GM23248 (cell line): Measurements from ENCODE around the gene DBF4B.

Experiments
- EZH2 ChIP-seq: fragments of 200-600 bp; sonication (generic); IDR thresholded peaks from 2 replicates; pipeline ENCODE4 v1.6.1; 2018; ENCODE audit warnings: antibody characterized with exemption, mild to moderate bottlenecking; ENCODE audit not compliant: insufficient read depth, poor library complexity, severe bottlenecking
- EZH2phosphoT487 ChIP-seq: fragments of 200-600 bp; sonication (generic); IDR thresholded peaks from 2 replicates; pipeline ENCODE4 v1.6.1; 2018; ENCODE audit warnings: antibody characterized with exemption, moderate library complexity, mild to moderate bottlenecking, low read depth; ENCODE audit not compliant: insufficient read depth

DNA sequence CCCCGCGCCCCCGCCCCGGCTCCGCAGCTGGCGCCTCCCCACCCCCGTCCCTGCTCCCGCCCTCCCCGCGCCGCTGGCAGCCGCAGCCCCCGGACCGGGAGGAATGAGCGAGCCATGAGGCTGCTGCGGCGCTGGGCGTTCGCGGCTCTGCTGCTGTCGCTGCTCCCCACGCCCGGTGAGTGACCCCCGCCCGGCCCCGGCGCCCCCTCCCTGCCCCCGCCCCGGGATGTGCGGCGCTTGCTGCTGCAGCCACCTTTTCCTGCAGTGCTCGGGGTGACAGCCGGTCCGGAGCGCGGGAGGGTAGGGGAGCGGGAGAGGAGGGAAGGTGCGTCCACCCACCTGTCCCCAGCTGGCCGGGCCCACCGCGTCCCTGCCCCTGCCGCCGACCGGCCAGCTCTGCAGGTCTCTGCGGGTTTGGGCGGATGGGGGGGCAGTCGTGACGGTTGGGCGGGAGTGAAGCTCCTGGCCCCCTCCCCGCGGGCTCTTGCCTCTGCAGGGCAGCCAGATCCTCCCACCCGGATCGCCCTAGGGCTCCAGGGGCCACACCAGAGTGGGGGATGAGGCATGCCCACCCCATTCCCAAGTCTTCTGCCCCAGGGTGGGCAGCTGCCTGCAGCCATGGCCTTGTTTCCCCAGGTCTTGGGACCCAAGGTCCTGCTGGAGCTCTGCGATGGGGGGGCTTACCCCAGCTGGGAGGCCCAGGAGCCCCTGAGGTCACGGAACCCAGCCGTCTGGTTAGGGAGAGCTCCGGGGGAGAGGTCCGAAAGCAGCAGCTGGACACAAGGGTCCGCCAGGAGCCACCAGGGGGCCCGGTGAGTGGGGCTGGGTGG is 50.8 kb downstream of the DBF4B start:
- TF ChIP-seq EZH2 (no peak), EZH2phosphoT487 (no peak)
